GM18498 (cell line): ENCODE measurements around the gene ARPC1A.
A peak's percentile ranks its signal among the peaks of the same experiment; 100 is the strongest.
"Not testable (repeated sequence)": the region's sequence is repeated elsewhere in the genome, so short reads cannot be mapped to it uniquely, and the experiment has no call there.

Experiments used
- ATAC-seq: cut with Tn5 transposase; IDR thresholded peaks from one replicate; pipeline ENCODE4 v1.9.1; 2021; ENCODE audit warnings: mild to moderate bottlenecking, moderate library complexity; ENCODE audit not compliant: unreplicated experiment

ARPC1A gene

DNA sequence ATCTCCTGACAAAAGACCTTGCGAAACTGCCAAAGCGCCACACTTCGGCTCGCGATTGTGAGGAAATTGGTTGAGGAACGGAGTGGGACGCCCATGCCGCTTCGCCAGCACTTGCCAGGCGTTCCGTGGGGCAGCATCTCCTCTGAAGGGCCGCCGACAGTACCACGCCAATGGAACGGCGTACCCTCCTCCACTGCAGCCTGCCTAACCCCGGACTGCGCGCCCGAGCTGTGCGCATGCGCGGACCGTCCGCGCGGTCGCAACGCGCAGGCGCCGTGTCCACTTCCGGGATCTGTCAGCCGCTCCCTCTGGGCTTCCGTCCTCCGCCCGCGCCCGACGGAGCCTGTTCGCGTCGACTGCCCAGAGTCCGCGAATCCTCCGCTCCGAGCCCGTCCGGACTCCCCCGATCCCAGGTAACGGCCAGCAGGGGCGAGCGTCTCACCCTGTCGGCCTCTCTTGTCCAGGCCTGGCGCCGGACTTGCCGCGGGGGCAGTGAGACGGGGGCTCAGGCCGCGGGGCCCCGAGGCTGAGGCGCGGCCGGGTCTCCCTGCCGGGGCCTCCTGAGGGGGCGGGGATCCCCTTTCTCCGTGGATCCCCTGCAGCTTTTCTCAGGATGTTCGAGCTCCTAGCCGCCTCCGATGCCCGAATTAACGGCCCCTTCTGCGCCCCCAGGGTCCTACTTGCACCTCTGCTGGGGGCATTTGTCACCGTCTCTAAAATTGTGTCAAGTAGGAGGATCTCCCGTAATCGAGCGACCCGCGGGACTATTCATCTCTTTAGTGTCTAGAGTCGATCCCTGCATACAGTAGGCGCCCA lies at the start of gene ARPC1A:
ARPC1A (plus strand) TSS at position 307 of the 816 bp plus-strand sequence. CDS start 7,456 bp downstream, outside the sequence.
- peak; percentile 89 for ATAC-seq

DNA sequence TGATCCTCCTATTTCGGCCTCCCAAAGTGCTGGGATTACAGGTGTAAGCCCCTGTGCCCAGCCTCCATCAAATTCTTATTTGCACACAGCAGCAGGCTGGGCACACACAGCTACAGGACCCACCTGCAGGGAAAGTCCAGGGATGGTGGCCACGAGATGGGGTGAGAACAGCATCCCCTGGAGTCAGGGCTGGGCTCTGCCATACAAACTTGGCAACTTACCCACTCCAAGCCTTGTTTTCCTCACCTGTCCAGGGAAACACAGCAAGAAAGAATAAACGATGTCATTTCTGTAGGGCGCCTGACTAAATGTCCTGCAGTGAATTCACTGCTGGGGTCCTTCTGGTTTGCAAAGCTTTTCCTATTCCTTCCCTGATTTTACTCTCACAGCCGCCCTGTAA lies 47.5 kb upstream of the ARPC1A start:
- ATAC-seq: no peak

DNA sequence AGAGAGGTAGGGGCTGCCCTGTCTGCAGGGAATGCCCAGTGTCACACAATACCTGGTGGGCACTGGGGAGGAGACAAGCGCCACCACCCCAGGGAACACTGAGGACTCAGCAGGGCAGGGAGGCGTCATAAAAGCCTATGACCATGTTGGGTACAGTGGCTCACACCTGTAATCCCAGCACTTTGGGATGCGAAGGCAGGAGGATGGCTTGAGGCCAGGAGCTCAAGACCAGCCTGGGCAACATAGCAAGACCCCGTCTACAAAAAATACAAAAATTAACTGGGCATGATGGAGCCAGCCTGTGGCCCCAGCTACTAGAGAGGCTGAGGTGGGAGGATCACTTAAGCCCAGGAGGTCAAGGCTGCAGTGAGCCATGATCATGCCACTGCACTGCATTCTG lies 41.5 kb upstream of the ARPC1A start:
- ATAC-seq: not testable (repeated sequence)

DNA sequence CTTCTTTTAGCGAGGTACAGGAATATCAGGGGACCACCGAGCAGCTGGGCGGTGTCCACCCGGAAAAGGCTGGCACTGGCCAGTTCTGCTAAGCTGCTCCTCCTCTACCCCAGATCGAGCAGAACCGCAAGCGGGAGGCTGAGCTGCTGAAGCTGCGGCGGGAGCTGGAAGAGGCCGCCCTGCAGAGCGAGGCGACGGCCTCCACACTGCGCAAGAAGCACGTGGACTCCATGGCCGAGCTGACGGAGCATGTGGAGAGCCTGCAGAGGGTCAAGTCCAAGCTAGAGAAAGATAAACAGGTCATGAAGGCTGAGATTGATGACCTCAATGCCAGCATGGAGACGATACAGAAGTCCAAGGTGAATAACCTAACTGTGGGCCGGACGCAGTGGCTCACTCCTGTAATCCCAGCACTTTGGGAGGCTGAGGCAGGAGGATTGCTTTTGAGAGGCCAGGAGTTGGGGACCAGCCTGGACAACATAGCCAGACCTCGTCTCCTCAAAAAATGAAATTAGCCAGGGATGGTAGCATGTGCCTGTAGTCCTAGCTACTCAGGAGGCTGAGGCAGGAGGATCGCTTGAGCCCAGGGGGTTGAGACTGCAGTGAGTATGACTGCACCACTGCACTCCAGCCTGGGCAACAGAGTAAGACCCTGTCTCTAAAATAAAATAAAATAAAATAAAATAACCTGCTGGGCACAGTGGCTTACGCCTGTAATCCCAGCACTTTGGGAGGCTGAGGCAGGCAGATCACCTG lies 37.7 kb upstream of the ARPC1A start:
- no peak for ATAC-seq

DNA sequence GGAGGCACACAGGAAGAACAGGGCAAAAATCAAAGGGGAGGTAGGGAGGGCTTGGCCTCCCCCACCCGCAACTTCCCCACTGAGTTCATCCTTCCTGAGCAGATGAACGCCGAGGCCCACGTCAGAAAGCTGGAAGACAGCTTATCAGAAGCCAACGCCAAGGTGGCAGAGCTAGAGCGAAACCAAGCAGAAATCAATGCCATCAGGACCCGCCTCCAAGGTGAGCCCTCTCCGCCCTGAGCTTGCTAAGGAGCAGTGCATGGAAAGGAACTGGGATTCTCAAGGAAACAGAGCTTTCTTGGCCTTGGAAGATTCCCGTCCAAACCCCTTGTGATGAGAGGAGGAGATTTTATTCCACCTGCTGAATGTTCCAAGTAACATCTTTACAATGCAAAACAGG lies 36.5 kb upstream of the ARPC1A start:
- no peak for ATAC-seq

DNA sequence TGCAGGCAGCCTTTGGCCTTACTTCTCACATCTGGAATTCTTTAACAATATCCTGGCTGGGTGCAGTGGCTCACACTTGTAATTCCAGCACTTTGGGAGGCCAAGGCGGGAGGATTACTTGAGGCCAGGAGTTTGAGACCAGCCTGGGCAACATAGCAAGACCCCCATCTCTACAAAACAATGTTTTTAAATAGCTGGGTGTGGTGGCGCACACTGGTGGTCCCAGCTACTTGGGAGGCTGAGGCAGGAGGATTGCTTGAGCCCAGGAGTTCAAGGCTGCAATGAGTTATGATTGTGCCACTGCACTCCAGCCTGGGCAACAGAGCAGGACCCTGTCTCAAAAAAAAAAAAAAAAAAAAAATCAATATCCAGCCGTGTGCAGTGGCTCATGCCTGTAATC lies 35.5 kb upstream of the ARPC1A start:
- ATAC-seq: not testable (repeated sequence)

DNA sequence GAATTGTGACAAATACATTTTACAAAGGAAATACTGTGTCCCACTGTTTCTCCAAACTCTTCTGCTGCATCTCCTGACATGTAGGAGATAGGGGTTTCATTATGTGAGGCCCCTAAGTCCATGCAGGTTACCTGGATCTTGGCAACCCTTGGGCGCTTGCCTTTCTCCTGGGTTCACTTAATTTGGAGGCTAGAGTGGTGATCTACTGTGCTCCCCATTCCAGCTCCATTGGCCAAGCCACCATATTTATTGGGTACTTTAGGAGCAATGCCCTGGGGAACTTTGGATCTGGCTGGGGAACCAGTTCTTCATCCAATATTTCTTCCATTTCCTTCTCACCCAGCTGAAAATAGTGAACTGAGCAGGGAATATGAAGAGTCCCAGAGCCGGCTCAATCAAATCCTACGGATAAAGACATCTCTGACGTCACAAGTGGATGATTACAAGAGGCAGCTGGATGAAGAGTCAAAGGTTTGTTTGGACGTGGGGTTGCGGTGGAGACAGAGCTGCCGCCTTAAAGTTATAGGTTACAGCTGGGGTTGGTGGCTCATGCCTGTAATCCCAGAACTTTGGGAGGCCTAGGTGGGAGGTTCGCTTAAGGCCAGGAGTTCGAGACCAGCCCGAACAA lies 34.6 kb upstream of the ARPC1A start:
- no peak for ATAC-seq

DNA sequence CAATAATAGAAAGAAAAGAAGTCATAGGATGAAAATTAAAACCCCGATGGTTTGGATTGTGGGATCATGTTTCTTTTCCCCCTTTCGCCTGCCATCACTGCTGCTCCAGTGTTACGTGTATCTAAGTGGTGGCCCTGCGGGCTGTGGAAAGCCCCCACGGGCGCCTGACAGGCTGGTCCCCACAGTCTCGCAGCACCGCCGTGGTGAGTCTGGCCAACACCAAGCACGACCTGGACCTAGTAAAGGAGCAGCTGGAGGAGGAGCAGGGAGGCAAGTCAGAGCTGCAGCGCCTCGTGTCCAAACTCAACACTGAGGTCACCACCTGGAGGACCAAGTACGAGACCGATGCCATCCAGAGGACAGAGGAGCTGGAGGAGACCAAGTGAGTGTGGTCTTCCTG lies 33.6 kb upstream of the ARPC1A start:
- no peak for ATAC-seq

DNA sequence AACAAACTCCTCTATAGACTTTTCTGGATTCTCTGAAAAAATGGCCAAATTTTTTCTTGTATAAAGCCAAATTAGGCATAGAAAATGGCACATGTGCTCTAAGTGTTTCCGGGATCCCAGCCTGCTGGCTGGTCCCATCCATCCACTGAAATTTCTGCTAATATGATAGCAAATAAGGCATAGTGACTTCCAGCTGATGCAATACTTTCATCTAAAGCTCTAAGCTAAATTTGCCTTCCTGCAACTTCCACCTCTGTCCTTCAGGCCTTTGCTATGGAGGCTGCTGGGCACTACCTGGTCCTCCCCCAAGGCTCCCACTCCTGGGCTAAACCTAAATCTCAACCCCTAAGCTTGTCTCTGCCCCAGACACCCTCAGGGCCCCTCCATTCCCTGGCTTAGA lies 32.5 kb upstream of the ARPC1A start:
- ATAC-seq: no peak

DNA sequence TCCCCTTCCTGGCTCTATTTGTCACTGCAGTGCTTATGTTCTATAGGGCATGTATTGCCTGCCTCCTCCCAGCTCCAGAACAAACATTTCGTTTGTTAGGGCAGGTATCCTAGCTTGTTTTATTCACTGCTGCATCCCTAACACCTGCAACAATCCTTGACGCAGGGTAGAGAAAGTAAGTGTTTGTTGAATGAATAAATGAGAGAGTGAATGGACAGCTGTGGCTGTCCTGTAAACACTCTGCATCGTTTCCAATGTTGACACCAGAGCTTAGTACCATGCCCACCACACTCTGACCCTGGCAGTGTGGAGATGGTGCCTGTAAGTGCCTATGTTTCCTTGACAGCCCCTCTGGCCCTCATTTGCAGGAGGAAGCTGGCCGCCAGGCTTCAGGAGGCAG lies 32.0 kb upstream of the ARPC1A start:
- no peak for ATAC-seq

DNA sequence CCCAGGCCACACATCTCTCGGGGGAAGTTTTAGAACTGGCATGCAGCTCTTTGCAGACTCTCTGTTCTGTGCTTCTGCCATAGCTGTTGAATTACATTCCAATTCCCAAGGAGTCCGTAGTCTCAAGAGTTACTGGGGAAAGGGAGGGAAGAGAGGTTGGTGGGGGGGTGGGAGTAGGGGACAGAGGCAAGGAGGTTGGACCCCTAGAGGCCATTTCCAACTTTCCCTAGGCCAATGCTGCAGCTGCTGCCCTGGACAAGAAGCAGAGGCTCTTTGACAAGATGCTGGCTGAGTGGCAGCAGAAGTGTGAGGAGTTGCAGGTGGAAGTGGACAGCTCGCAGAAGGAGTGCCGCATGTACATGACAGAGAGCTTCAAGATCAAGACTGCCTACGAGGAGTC lies 29.2 kb upstream of the ARPC1A start:
- no peak for ATAC-seq

DNA sequence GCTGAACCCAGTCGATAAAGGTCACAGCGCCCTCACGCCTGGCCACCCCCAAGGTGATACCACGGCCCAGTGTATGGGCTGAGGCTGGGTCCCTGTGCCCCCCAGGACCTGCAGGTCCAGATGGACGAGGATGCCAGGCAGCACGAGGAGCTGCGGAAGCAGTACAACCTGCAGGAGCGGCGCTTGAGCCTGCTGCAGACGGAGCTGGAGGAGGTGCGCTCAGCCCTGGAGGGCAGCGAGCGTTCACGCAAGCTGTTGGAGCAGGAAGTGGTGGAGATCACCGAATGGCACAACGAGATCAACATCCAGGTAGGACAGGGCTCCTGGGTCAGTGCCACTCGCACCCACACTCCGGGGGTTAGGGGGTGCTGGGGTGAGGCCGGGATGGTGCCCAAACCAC lies 24.2 kb upstream of the ARPC1A start:
- ATAC-seq: no peak

DNA sequence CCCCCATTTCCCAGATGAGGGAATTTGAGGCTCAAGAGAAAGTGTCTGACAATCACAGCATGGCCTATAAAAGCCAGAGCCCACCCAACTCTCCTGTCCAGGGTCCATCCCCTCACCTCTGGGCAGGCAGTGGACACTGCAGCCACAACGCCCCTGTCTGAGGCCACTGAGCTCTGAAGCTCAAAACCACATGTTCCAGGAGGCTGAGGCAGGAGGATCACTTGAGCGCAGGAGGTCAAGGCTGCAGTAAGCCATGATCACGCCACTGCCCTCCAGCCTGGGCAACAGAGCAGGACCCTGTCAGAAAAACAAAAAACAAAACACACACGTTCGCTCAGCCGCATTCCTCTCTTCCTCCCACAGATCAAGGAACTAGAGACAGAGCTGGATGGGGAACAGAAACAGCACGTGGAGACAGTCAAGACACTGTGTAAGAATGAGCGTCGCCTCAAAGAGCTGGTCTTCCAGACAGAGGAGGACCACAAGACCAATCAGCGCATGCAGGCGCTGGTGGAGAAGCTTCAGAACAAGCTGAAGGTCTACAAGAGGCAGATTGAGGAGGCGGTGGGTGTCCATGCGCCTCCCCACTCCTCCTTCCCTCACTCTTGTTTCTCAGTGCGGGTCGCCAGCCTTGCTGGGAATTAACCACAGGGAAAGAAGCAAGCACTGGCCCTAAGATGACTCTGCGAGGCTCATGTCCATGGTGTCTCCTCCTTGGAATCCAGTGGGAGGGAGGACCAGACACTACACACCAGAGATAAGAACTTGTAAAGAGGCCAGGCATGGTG lies 20.0 kb upstream of the ARPC1A start:
- ATAC-seq: no peak

DNA sequence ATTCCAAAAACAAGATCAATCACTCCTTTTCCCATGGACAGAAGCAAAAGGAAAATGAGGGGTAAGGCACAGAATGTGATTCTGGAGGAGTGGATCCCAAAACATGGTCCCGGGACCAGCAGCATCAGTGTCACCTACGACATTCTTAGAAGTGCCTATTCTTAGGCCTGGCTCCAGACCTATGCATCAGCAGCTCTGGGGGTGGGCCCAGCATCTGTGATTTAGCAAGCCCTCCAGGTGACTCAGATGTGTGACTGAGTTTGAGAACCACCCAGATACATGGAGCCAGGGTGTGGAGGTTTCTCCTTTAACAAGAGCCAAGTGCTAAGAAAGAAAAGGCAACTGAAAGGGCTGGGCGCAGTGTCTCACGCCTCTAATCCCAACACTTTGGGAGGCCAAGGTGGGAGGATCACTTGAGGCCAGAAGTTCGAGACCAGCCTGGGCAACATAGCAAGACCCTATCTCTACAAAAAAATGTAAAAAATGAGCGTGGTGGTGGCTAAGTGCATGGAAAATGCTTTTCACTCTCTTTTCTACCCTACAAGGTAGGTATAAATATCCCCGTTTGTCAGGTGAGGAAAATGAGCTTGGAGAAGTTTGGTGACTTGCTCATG lies 17.1 kb upstream of the ARPC1A start:
- ATAC-seq: no peak

DNA sequence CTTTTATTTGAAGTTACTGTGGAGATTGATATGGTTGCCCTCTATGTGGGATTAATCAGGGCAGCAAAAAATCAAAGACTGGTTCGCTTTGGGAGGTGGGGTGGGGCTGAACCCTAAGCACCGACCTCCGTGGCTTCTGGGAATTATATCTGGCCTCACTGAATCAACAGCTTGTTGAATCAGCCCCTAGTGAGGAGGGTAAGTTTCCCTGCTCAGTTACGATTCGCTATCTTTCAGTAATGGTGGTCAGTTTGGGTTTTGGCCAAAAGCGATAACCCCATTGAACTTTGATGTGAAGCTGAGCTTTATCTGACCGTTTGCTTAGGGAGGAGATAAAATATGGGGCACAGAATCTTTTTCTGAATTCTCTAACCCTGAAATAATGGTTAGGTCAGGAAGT lies 16.6 kb upstream of the ARPC1A start:
- ATAC-seq: no peak

DNA sequence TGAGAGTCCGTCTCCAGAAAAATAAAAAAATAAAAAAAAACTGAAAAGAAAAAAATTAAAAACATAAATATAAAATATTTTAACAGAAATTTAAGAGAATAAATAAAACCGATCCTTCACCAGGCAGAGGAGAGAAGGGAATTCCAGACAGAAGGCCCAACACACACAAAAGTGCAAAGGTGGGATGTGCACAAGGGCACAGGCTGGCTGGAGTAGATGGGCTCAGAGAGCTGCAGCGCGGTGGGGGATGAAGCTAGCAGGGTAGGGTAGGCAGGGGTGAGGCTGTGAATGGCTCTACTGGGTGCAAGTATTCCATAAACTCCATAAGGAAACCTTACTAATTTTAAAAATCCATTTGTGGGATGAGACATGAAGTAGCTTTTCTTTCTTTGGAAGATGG lies 15.7 kb upstream of the ARPC1A start:
- no peak for ATAC-seq

DNA sequence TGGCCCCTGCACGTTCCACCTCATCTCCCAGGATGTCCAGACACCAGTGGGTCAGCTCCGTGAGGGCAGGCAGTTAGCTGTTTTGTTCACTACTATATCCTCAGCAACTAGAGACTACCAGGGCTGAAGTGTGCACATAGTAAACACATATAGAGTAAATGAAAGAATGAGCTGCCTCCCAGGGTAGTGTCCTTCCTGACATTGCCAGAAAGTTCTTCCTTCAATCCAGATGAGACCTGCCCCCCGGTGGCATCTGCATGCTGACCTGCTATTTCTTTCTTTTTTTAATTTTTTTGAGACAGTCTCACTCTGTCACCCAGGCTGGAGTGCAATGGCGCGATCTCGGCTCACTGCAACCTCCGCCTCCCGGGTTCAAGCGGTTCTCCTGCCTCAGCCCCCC lies 14.0 kb upstream of the ARPC1A start:
- no peak for ATAC-seq

DNA sequence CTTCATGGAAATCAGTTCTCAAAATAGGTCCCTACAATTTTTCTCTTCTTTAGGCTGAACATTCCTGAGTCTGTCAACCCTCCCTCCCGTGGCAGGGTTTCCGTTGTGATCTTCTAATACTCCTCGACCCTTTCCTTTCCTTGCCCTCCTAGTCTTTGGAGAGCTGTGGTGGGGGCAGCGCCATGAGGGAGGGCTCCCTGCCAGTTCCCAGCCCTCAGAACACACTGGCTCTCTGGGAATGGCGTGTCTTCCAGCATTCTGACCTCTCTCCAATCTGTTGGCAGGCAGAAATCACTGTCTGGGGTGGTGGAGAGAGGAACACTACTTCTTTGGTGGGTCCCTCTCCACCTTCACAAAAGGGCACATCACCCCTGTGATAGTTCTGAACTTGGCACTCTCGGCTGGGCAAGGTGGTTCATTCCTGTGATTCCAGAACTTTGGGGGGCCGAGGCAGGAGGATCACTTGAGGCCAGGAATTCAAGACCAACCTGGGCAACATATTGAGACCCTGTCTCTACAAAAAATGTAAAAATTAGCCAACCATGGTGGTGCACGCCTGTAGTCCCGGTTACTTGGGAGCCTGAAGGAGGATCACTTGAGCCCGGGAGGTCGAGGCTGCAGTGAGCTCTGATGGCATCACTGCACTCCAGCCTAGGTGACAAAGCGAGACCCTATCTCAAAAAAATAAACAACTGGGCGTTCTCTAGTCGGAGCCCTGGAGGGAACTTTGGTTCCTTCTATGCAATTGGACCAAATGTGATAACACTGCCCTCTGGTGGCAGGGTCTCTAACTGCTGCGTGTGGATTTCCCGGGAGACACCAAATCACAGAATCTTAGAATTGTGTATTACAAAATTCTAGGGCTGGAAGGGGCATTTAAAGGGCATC lies 13.1 kb upstream of the ARPC1A start:
- ATAC-seq: peak; percentile 50

DNA sequence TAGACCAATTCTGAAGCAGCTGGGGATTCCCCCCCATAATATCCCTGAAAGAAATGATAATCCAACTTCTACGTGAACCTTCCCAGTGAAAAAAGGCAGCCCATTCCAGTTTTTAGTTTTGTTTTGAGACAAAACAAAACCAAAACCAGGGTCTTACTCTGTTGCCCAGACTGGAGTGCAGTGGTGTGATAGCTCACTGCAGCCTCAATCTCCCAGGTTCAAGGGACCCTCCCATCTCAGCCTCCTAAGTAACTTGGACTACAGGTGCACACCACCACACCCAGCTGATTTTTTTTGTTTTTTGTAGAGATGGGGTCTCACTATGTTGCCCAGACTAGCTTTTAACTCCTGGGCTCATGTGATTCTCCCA lies 12.5 kb upstream of the ARPC1A start:
- peak; percentile 26 for ATAC-seq

DNA sequence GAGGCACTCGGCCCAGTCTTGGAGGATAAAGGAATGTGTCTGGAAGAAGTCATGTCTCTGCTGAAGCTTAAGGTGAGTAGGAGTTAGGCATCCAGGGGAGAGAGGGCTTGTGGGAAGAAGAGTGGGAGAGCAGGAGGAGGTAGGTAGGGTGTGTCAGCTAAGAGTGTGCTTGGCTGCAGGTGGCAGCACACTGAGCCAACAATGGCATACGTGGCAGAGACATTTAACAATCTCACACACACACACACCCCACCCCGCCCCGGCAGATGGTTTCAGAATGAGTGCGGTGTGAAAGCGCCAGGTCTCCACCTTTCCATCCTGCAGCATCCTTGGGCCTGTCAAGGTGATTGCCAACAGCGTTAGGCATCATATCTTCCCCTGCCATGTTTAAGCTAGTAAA lies 11.2 kb upstream of the ARPC1A start:
- ATAC-seq: no peak
